Activated CD8-positive, alpha-beta T cell treated with anti-CD3 and anti-CD28 coated beads for 36 hours (primary cell): ENCODE results near the gene CXorf38. TPM values are rescaled to one million over a fixed set of nuclear protein-coding genes. Genes with fewer than 3 reads are reported as not detected.
A peak's percentile ranks its signal among the peaks of the same experiment; 100 is the strongest.

Experiments used
- ATAC-seq: fragments of 200-7000 bp; cut with Tn5 transposase; one replicate; pipeline ENCODE4 v1.10.0; 2021; ENCODE audit warnings: mild to moderate bottlenecking, moderate library complexity
- CTCF ChIA-PET: fragments of 350-600 bp; sonication (Branson Sonifier 250); formaldehyde crosslinking; loops from one replicate; lab custom pipeline; 2021; ENCODE audit warnings: antibody characterized with exemption; lab: Charles Lee
- POLR2A ChIA-PET: fragments of 350-600 bp; sonication (Branson Sonifier 250); formaldehyde crosslinking; loops from one replicate; lab custom pipeline; 2021; ENCODE audit warnings: antibody characterized with exemption; lab: Charles Lee
- DNase-seq: peaks from one replicate; pipeline ENCODE4 v3.0.0-alpha.2; 2020
- H3K27ac Mint-ChIP-seq: one replicate; pipeline ENCODE4 v1.8.0; 2021; ENCODE audit warnings: mild to moderate bottlenecking, mixed read lengths
- H3K27me3 Mint-ChIP-seq: one replicate; pipeline ENCODE4 v1.8.0; 2021; ENCODE audit warnings: mixed read lengths
- H3K36me3 Mint-ChIP-seq: one replicate; pipeline ENCODE4 v1.8.0; 2021; ENCODE audit warnings: low read depth, mixed read lengths
- H3K4me1 Mint-ChIP-seq: one replicate; pipeline ENCODE4 v1.8.0; 2021; ENCODE audit warnings: low read depth, mixed read lengths
- H3K4me3 Mint-ChIP-seq: one replicate; pipeline ENCODE4 v1.8.0; 2021; ENCODE audit warnings: mild to moderate bottlenecking, moderate library complexity, mixed read lengths
- H3K9me3 Mint-ChIP-seq: one replicate; pipeline ENCODE4 v1.8.0; 2021; ENCODE audit warnings: mixed read lengths
- CTCF ChIP-seq: fragments of 200-600 bp; IDR thresholded peaks from one replicate; pipeline ENCODE4 v1.8.0; 2022; ENCODE audit warnings: antibody characterized with exemption, mild to moderate bottlenecking
- intact Hi-C: fragments of 100-400 bp; cut with micrococcal nuclease; formaldehyde crosslinking; loops from one replicate; pipeline ENCODE4 v1.10.0; 2022
- total RNA-seq, 2 experiments: library from RNA; stranded (reverse); gene quantifications; one replicate each; pipeline ENCODE4 v1.2.3, GENCODE V29; 2021

The CXorf38 gene
- total RNA-seq, 2 experiments from 2014 or later = 21.2 to 22.5 TPM

GRCh38 chrX:40685362-40685918 is 38.1 kb upstream of the CXorf38 start:
- peak; percentile 2 for DNase-seq
- no peaks in the 10 kb centered on the region for H3K9me3 Mint-ChIP-seq
- ATAC-seq = no peak
- CTCF ChIA-PET = interaction anchor here (1.1 to 1.2 kb wide), 2 partner anchors 52 to 108 kb away, joined by 3 to 5 read pairs; no protein-coding TSS in a partner anchor
- H3K27me3 Mint-ChIP-seq = no peaks in the 10 kb centered on the region
- intact Hi-C loops = no loop called here
- peaks cover 29% of the 10 kb centered on the region for H3K4me1 Mint-ChIP-seq
- no peak overlapping the region for H3K4me3 Mint-ChIP-seq
- H3K27ac Mint-ChIP-seq = peak overlapping the region; percentile 43
- TF ChIP-seq CTCF = no peak
- POLR2A ChIA-PET = no interaction called here
- H3K36me3 Mint-ChIP-seq = peaks cover 20% of the 10 kb centered on the region

- TF ChIP-seq CTCF = no peak
- no peak for ATAC-seq
- peaks cover 24% of the 10 kb centered on the region for H3K36me3 Mint-ChIP-seq
- peaks cover 29% of the 10 kb centered on the region for H3K4me1 Mint-ChIP-seq
- no peaks in the 10 kb centered on the region for H3K9me3 Mint-ChIP-seq
- ChIA-PET POLR2A (no interaction called here), CTCF (interaction anchor here (1.0 to 2.0 kb wide), 2 partner anchors 13 to 110 kb away, joined by 3 to 10 read pairs; no protein-coding TSS in a partner anchor)
- DNase-seq = no peak
- intact Hi-C loops = no loop called here
- H3K4me3 Mint-ChIP-seq = no peak overlapping the region
- no peaks in the 10 kb centered on the region for H3K27me3 Mint-ChIP-seq
- no peak overlapping the region for H3K27ac Mint-ChIP-seq
Measured at GRCh38 chrX:40684092-40684491, 36.7 kb upstream of the CXorf38 start.

GRCh38 chrX:40683245-40683644 is 35.9 kb upstream of the CXorf38 start:
- Mint-ChIP-seq H3K4me3 (no peak overlapping the region), H3K27ac (no peak overlapping the region), H3K27me3 (no peaks in the 10 kb centered on the region), H3K9me3 (no peaks in the 10 kb centered on the region), H3K4me1 (peaks cover 29% of the 10 kb centered on the region), H3K36me3 (peaks cover 25% of the 10 kb centered on the region)
- intact Hi-C loops = no loop called here
- CTCF ChIA-PET = interaction anchor here (1.0 to 2.0 kb wide), 2 partner anchors 12 to 111 kb away, joined by 3 to 10 read pairs; no protein-coding TSS in a partner anchor
- ATAC-seq (no peak), DNase-seq (no peak)
- no peak for TF ChIP-seq CTCF
- POLR2A ChIA-PET = no interaction called here

DNA sequence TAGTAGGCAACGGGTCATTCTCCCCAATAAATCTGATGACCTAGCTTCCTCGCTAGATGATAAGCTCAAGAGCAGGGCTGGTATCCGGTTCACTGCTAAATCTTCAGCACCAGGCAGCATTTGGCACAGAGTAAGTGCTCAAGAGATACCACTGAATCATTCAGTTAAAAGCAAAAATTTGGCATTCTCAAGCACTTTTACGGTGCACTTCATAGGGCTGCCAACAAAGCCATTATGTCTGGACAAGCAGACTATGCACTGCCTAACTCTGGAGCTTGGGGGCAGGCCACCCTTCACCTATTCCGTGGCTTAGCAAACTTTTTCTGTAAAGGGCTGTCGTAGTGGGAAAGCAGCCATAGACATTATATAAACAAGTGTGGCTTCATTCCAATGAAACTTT is 23.8 kb upstream of the CXorf38 start:
- ChIA-PET CTCF (interaction anchor here (0.7 kb wide), 1 partner anchor 13 kb away, joined by 3 read pairs; no protein-coding TSS in a partner anchor), POLR2A (no interaction called here)
- no peaks in the 10 kb centered on the region for H3K9me3 Mint-ChIP-seq
- intact Hi-C loops = no loop called here
- no peaks in the 10 kb centered on the region for H3K4me1 Mint-ChIP-seq
- no peaks in the 10 kb centered on the region for H3K27me3 Mint-ChIP-seq
- no peak overlapping the region for H3K27ac Mint-ChIP-seq
- no peak overlapping the region for H3K4me3 Mint-ChIP-seq
- ATAC-seq (no peak), DNase-seq (no peak)
- peaks cover 11% of the 10 kb centered on the region for H3K36me3 Mint-ChIP-seq
- no peak for TF ChIP-seq CTCF

- DNase-seq = no peak
- no peak for TF ChIP-seq CTCF
- Mint-ChIP-seq H3K27ac (peak overlapping the region; percentile 45), H3K9me3 (no peaks in the 10 kb centered on the region), H3K27me3 (no peaks in the 10 kb centered on the region), H3K36me3 (peaks cover 10% of the 10 kb centered on the region), H3K4me1 (peaks cover 11% of the 10 kb centered on the region), H3K4me3 (no peak overlapping the region)
- CTCF ChIA-PET = interaction anchor here (0.8 to 1.0 kb wide), 2 partner anchors 12 to 130 kb away, joined by 3 to 4 read pairs; no protein-coding TSS in a partner anchor
- POLR2A ChIA-PET = interaction anchor here (0.5 kb wide), 1 partner anchor 30 kb away, joined by 3 read pairs; no protein-coding TSS in a partner anchor
- intact Hi-C loops = no loop called here
- no peak for ATAC-seq
Measured at GRCh38 chrX:40663880-40664630, 16.7 kb upstream of the CXorf38 start.
